GM12874 (cell line): ENCODE data around the gene TMEM26.

Experiments
- CTCF ChIP-seq: IDR thresholded peaks from 2 replicates; pipeline ENCODE4 v1.5.1; 2011; ENCODE audit warnings: low read depth, mild to moderate bottlenecking, control low read depth, low read length, moderate library complexity; ENCODE audit not compliant: insufficient read depth

Gene TMEM26

GRCh38 chr10:61376377-61376776 lies 76.8 kb downstream of the TMEM26 start:
- TF ChIP-seq CTCF: no peak

- no peak for TF ChIP-seq CTCF
These were observed 86.8 kb downstream of the TMEM26 start for GRCh38 chr10:61366365-61366764.

- TF ChIP-seq CTCF: no peak
These were observed 88.6 kb downstream of the TMEM26 start for GRCh38 chr10:61364619-61365018.

GRCh38 chr10:61363006-61363405 lies 90.2 kb downstream of the TMEM26 start:
- TF ChIP-seq CTCF: no peak

- no peak for TF ChIP-seq CTCF
These were observed 93.7 kb downstream of the TMEM26 start for GRCh38 chr10:61359452-61359851.

GRCh38 chr10:61357687-61358086 lies 95.5 kb downstream of the TMEM26 start:
- no peak for TF ChIP-seq CTCF
